Measurements from ENCODE around the gene LITAFD.

- TF ChIP-seq POLR2A (IDR thresholded peaks at IDR 0.05; ENCODE audit: low read length) (no peak), GATA1 (IDR thresholded peaks at IDR 0.05; ENCODE audit: low read depth, low read length) (no peak)
These were observed 16.6 kb downstream of the LITAFD start for GRCh38 chr16:8898660-8899318.
